Uterus (tissue), 4 donors: ENCODE data around the gene EVX1. TPM values are rescaled to one million over a fixed set of nuclear protein-coding genes. Genes with fewer than 3 reads are reported as not detected.

ENCODE experiments used
- DNase-seq, 2 donors: peaks; one replicate each; pipeline ENCODE4 v3.0.0-alpha.2; 2019 to 2020
- H3K27ac ChIP-seq, 2 donors: fragments of 200-600 bp; sonication (generic); 1 replicate in 1 of 2; 2 replicates in 1 of 2; pipeline ENCODE4 v1.5.1; 2016 to 2018
- H3K27me3 ChIP-seq, 2 donors: fragments of 200-600 bp; sonication (generic); one replicate each; pipeline ENCODE4 v1.5.1; 2018 to 2019; ENCODE audit warnings: control low read depth in 1 of 2
- H3K36me3 ChIP-seq, 2 donors: fragments of 200-600 bp; sonication (generic); one replicate each; pipeline ENCODE4 v1.5.1; 2019; ENCODE audit warnings: control low read depth in 1 of 2
- H3K4me1 ChIP-seq, 2 donors: fragments of 200-600 bp; sonication (generic); one replicate each; pipeline ENCODE4 v1.5.1; 2018 to 2019; ENCODE audit warnings: control low read depth in 1 of 2
- H3K4me3 ChIP-seq, 2 donors: fragments of 200-600 bp; sonication (generic); 1 replicate in 1 of 2; 2 replicates in 1 of 2; pipeline ENCODE4 v1.5.1; 2018 to 2019; ENCODE audit warnings: mild to moderate bottlenecking in 1 of 2
- H3K9me3 ChIP-seq, 2 donors: fragments of 200-600 bp; sonication (generic); one replicate each; pipeline ENCODE4 v1.5.1; 2019; ENCODE audit warnings: control low read depth in 1 of 2
- CTCF ChIP-seq, 4 experiments: fragments of 200-600 bp in 2 of 4; fragments of 450-650 bp in 2 of 4; sonication (generic) in 2 of 4; IDR thresholded peaks; one replicate each; pipeline ENCODE4 v1.5.1; 2016 to 2019; ENCODE audit warnings: antibody characterized with exemption in 4 of 4, mild to moderate bottlenecking in 2 of 4, moderate library complexity in 1 of 4
- POLR2A ChIP-seq, 2 donors: fragments of 450-650 bp; IDR thresholded peaks; one replicate each; pipeline ENCODE4 v1.6.1; 2016; ENCODE audit warnings: antibody characterized with exemption in 2 of 2, mild to moderate bottlenecking in 1 of 2, moderate library complexity in 1 of 2
- intact Hi-C: fragments of 100-400 bp; cut with DNase I; formaldehyde crosslinking; loops from one replicate; pipeline ENCODE4 v1.15.1; 2023; ENCODE audit warnings: low total_unique reads
- total RNA-seq, 4 donors: library from RNA; depleted of rRNA in 3 of 4; stranded (reverse); fragments of >200 nt in 3 of 4; gene quantifications; one replicate each; pipeline versions ENCODE4 v1.1.0 to v1.2.4, GENCODE V29; 2014 to 2023
- donor health status: DM: yes; HTN: yes; CAD: no.

EVX1 gene
- total RNA-seq, 4 donors from 2014 or later, result 0.21 TPM; not detected in 3

- Histone ChIP-seq H3K4me1 (peaks cover 0 to 11% of the 10 kb centered on the region in 2 donors), H3K4me3 (no peak overlapping the region), H3K36me3 (no peaks in the 10 kb centered on the region), H3K27me3 (peaks cover 40 to 76% of the 10 kb centered on the region in 2 donors), H3K27ac (no peak overlapping the region), H3K9me3 (no peaks in the 10 kb centered on the region)
- no peak for DNase-seq
- TF ChIP-seq POLR2A (IDR thresholded peaks at IDR 0.05) (no peak), CTCF (IDR thresholded peaks at IDR 0.05) (no peak)
- intact Hi-C loops, result no loop called here
Observed at GRCh38 chr7:27202862-27203134, 39.8 kb upstream of the EVX1 start.

GRCh38 chr7:27203365-27203953, 39.1 kb upstream of the EVX1 start:
- TF ChIP-seq CTCF (IDR thresholded peaks at IDR 0.05), result no peak
- TF ChIP-seq POLR2A (IDR thresholded peaks at IDR 0.05), result no peak
- no peak for DNase-seq
- intact Hi-C loops, result no loop called here
- H3K36me3 ChIP-seq, result no peaks in the 10 kb centered on the region
- H3K27ac ChIP-seq, result no peak overlapping the region
- H3K4me1 ChIP-seq, result peaks cover 0 to 11% of the 10 kb centered on the region in 2 donors
- H3K27me3 ChIP-seq, result peaks cover 35 to 70% of the 10 kb centered on the region in 2 donors
- no peak overlapping the region for H3K4me3 ChIP-seq
- no peaks in the 10 kb centered on the region for H3K9me3 ChIP-seq

- H3K4me3 ChIP-seq, result no peak overlapping the region
- no peaks in the 10 kb centered on the region for H3K36me3 ChIP-seq
- no peak overlapping the region for H3K27ac ChIP-seq
- DNase-seq, result no peak
- H3K4me1 ChIP-seq, result peaks cover 0 to 10% of the 10 kb centered on the region in 2 donors
- H3K27me3 ChIP-seq, result peaks cover 29 to 64% of the 10 kb centered on the region in 2 donors
- intact Hi-C loops, result no loop called here
- TF ChIP-seq CTCF (IDR thresholded peaks at IDR 0.05) (no peak), POLR2A (IDR thresholded peaks at IDR 0.05) (no peak)
- H3K9me3 ChIP-seq, result no peaks in the 10 kb centered on the region
Observed at GRCh38 chr7:27203964-27204594, 38.5 kb upstream of the EVX1 start.

GRCh38 chr7:27204851-27205322, 37.7 kb upstream of the EVX1 start:
- Histone ChIP-seq H3K27me3 (peaks cover 26 to 63% of the 10 kb centered on the region in 2 donors), H3K4me3 (no peak overlapping the region)

More at GRCh38 chr7:27204851-27205322, 37.7 kb upstream of the EVX1 start:
- no peaks in the 10 kb centered on the region for H3K36me3 ChIP-seq
- H3K27ac ChIP-seq, result no peak overlapping the region
- H3K4me1 ChIP-seq, result peaks cover 0 to 5% of the 10 kb centered on the region in 2 donors
- TF ChIP-seq CTCF (IDR thresholded peaks at IDR 0.05) (no peak), POLR2A (IDR thresholded peaks at IDR 0.05) (no peak)
- H3K9me3 ChIP-seq, result no peaks in the 10 kb centered on the region
- DNase-seq, result no peak
- intact Hi-C loops, result no loop called here
